HL-60 (cell line): Measurements from ENCODE around the gene TNRC6A.

Experiments used
- DNase-seq, 2 experiments: peaks; one replicate each; pipeline ENCODE4 v3.0.0-alpha.2; 2010 to 2020; ENCODE audit warnings: low read depth in 1 of 2, low spot score in 1 of 2
- H3K27ac ChIP-seq: fragments of 250-450 bp; sonication (Bioruptor Pico); replicated peaks from 2 replicates; pipeline ENCODE4 v1.5.1; 2020; ENCODE audit warnings: mild to moderate bottlenecking, moderate library complexity
- H3K27me3 ChIP-seq: fragments of 250-450 bp; sonication (Bioruptor Pico); 2 replicates; pipeline ENCODE4 v1.5.1; 2021; ENCODE audit warnings: mild to moderate bottlenecking, moderate library complexity; ENCODE audit not compliant: insufficient read depth, poor library complexity, severe bottlenecking
- H3K4me3 ChIP-seq: replicated peaks from 2 replicates; pipeline ENCODE4 v1.5.1; 2011; ENCODE audit warnings: mild to moderate bottlenecking, control low read depth, low read length; ENCODE audit not compliant: insufficient read depth
- CTCF ChIP-seq: IDR thresholded peaks from one replicate; pipeline ENCODE4 v1.5.1; 2011; ENCODE audit warnings: low read length, control low read depth, inconsistent platforms; ENCODE audit not compliant: insufficient read depth
- GABPA ChIP-seq: IDR thresholded peaks from 2 replicates; pipeline ENCODE4 v1.6.1; 2012; ENCODE audit warnings: low read depth
- POLR2AphosphoS5 ChIP-seq: IDR thresholded peaks from 2 replicates; pipeline ENCODE4 v1.6.1; 2012; ENCODE audit warnings: low read depth
- REST ChIP-seq: IDR thresholded peaks from 2 replicates; pipeline ENCODE4 v1.6.1; 2012; ENCODE audit warnings: low read depth; ENCODE audit not compliant: insufficient replicate concordance
- SPI1 ChIP-seq: IDR thresholded peaks from 2 replicates; pipeline ENCODE4 v1.6.1; 2012; ENCODE audit warnings: low read depth, mild to moderate bottlenecking, borderline replicate concordance

TNRC6A gene

GRCh38 chr16:24773771-24774427 is 44.4 kb downstream of the TNRC6A start:
- TF ChIP-seq POLR2AphosphoS5: no peak
- TF ChIP-seq GABPA: no peak
- TF ChIP-seq SPI1: no peak
- no peak for TF ChIP-seq CTCF
- H3K4me3 ChIP-seq: no peak overlapping the region
- no peak overlapping the region for H3K27ac ChIP-seq
- DNase-seq: no peak
- no peaks in the 10 kb centered on the region for H3K27me3 ChIP-seq

- Histone ChIP-seq H3K4me3 (no peak overlapping the region), H3K27me3 (no peaks in the 10 kb centered on the region)
These were observed 45.1 kb downstream of the TNRC6A start for GRCh38 chr16:24774510-24774909.

GRCh38 chr16:24775455-24775854 is 46.0 kb downstream of the TNRC6A start:
- no peak overlapping the region for H3K27ac ChIP-seq
- H3K27me3 ChIP-seq: no peaks in the 10 kb centered on the region
- H3K4me3 ChIP-seq: no peak overlapping the region
- DNase-seq: no peak
- TF ChIP-seq CTCF (no peak), SPI1 (no peak)

More at GRCh38 chr16:24774510-24774909, 45.1 kb downstream of the TNRC6A start:
- no peak for TF ChIP-seq SPI1
- no peak for TF ChIP-seq POLR2AphosphoS5
- no peak for TF ChIP-seq CTCF
- no peak for TF ChIP-seq GABPA
- TF ChIP-seq REST: no peak
- H3K27ac ChIP-seq: no peak overlapping the region
- no peak for DNase-seq

GRCh38 chr16:24776501-24777220 is 47.2 kb downstream of the TNRC6A start:
- TF ChIP-seq SPI1 (no peak), GABPA (no peak), REST (no peak), POLR2AphosphoS5 (no peak), CTCF (no peak)
- Histone ChIP-seq H3K27me3 (no peaks in the 10 kb centered on the region), H3K27ac (no peak overlapping the region), H3K4me3 (no peak overlapping the region)
- DNase-seq: no peak
